Measurements from ENCODE around the gene HLF. TPM values are rescaled to one million over a fixed set of nuclear protein-coding genes. Genes with fewer than 3 reads are reported as not detected.

Gene HLF
- total RNA-seq, 1 experiment from 2014 or later: 0.29 TPM

GRCh38 chr17:55254375-55254774, 10.4 kb upstream of the HLF start:
- no peak for DNase-seq (ENCODE audit: low read depth)

- DNase-seq (ENCODE audit: low read depth): no peak
These were observed 6.1 kb upstream of the HLF start for GRCh38 chr17:55258578-55259135.

- DNase-seq (ENCODE audit: low read depth): no peak
These were observed 5.1 kb upstream of the HLF start for GRCh38 chr17:55259684-55260111.

- DNase-seq (ENCODE audit: low read depth): no peak
These were observed 3.4 kb upstream of the HLF start for GRCh38 chr17:55261311-55261710.

GRCh38 chr17:55263569-55264277, 1.0 kb upstream of the HLF start:
- DNase-seq (ENCODE audit: low read depth): no peak

- DNase-seq (ENCODE audit: low read depth): no peak
These were observed 499 bp upstream of the HLF start for GRCh38 chr17:55264278-55264644.

GRCh38 chr17:55265311-55266021, 706 bp downstream of the HLF start:
- DNase-seq (ENCODE audit: low read depth): no peak

GRCh38 chr17:55266051-55266957, 1.5 kb downstream of the HLF start:
- DNase-seq (ENCODE audit: low read depth): no peak

GRCh38 chr17:55266958-55267688, 2.4 kb downstream of the HLF start:
- no peak for DNase-seq (ENCODE audit: low read depth)

GRCh38 chr17:55267777-55268648, 3.3 kb downstream of the HLF start:
- DNase-seq (ENCODE audit: low read depth): no peak

- DNase-seq (ENCODE audit: low read depth): no peak
These were observed 4.1 kb downstream of the HLF start for GRCh38 chr17:55268649-55269480.

GRCh38 chr17:55269894-55270293, 5.1 kb downstream of the HLF start:
- no peak for DNase-seq (ENCODE audit: low read depth)

- DNase-seq (ENCODE audit: low read depth): no peak
These were observed 6.4 kb downstream of the HLF start for GRCh38 chr17:55271223-55271571.

GRCh38 chr17:55271958-55272710, 7.4 kb downstream of the HLF start:
- DNase-seq (ENCODE audit: low read depth): no peak

- no peak for DNase-seq (ENCODE audit: low read depth)
These were observed 8.2 kb downstream of the HLF start for GRCh38 chr17:55272711-55273578.

- DNase-seq (ENCODE audit: low read depth): peak; percentile 62
These were observed 9.0 kb downstream of the HLF start for GRCh38 chr17:55273579-55274354.

All from LHCN-M2 (cell line).